Endodermal cell (in vitro differentiated cells): ENCODE measurements around the gene INPP4B. TPM values are rescaled to one million over a fixed set of nuclear protein-coding genes. Genes with fewer than 3 reads are reported as not detected.

Experiments used
- DNase-seq: peaks from one replicate; pipeline ENCODE4 v3.0.0-alpha.2; 2017
- H3K27ac ChIP-seq: 2 replicates; pipeline ENCODE4 v1.5.1; 2013; ENCODE audit warnings: mild to moderate bottlenecking, low read depth, low read length, moderate library complexity
- H3K27me3 ChIP-seq: 2 replicates; pipeline ENCODE4 v1.6.1; 2013; ENCODE audit warnings: mild to moderate bottlenecking, low read length, moderate library complexity; ENCODE audit not compliant: insufficient read depth, control insufficient read depth, poor library complexity, severe bottlenecking
- H3K36me3 ChIP-seq: 2 replicates; pipeline ENCODE4 v1.7.0; 2013; ENCODE audit warnings: mild to moderate bottlenecking, low read length, moderate library complexity; ENCODE audit not compliant: control insufficient read depth, insufficient read depth
- H3K4me1 ChIP-seq: one replicate; pipeline ENCODE4 v1.7.0; 2013; ENCODE audit warnings: low read length; ENCODE audit not compliant: control insufficient read depth, insufficient read depth
- H3K4me3 ChIP-seq: 2 replicates; pipeline ENCODE4 v1.5.1; 2013; ENCODE audit warnings: mild to moderate bottlenecking, low read length, moderate library complexity
- H3K9ac ChIP-seq: 2 replicates; pipeline ENCODE4 v1.6.1; 2013; ENCODE audit warnings: mild to moderate bottlenecking, low read length, moderate library complexity; ENCODE audit not compliant: poor library complexity, severe bottlenecking; ENCODE audit errors: extremely low read depth
- H3K9me3 ChIP-seq: 2 replicates; pipeline ENCODE4 v1.6.1; 2013; ENCODE audit warnings: mild to moderate bottlenecking, low read length, moderate library complexity; ENCODE audit not compliant: control insufficient read depth
- H3K27ac Mint-ChIP-seq: 2 replicates; pipeline ENCODE4 v1.8.0; 2020; ENCODE audit warnings: mixed read lengths
- H3K27me3 Mint-ChIP-seq: 2 replicates; pipeline ENCODE4 v1.8.0; 2021; ENCODE audit warnings: mild to moderate bottlenecking, mixed read lengths; ENCODE audit not compliant: insufficient read depth
- H3K36me3 Mint-ChIP-seq: 2 replicates; pipeline ENCODE4 v1.8.0; 2020; ENCODE audit warnings: low read depth, mixed read lengths
- H3K4me1 Mint-ChIP-seq: 2 replicates; pipeline ENCODE4 v1.8.0; 2020; ENCODE audit warnings: mixed read lengths
- H3K4me3 Mint-ChIP-seq: 2 replicates; pipeline ENCODE4 v1.8.0; 2020; ENCODE audit warnings: mild to moderate bottlenecking, moderate library complexity, mixed read lengths
- H3K9me3 Mint-ChIP-seq: 2 replicates; pipeline ENCODE4 v1.8.0; 2020; ENCODE audit warnings: mild to moderate bottlenecking, mixed read lengths
- CTCF ChIP-seq: fragments of 200-600 bp; sonication (generic); conservative IDR thresholded peaks from 2 replicates; pipeline ENCODE4 v1.5.0; 2021; ENCODE audit warnings: antibody characterized with exemption, mild to moderate bottlenecking
- WGBS, 2 experiments: methylation state at CpG; one replicate each; pipeline versions ENCODE4 v1.1.5 to v1.1.7; 2013; ENCODE audit warnings: missing lambda C conversion rate in 2 of 2, mixed read lengths in 1 of 2; ENCODE audit not compliant: insufficient coverage in 1 of 2, insufficient read length in 1 of 2; 5-methylcytosine and 5-hydroxymethylcytosine counted together
- total RNA-seq, 2 donors: library from RNA; stranded (reverse); fragmentation: NEBNext Ultra II Directional in 1 of 2; extraction: Animal tissue kit (Norgen Biotek cat#: 25700) in 1 of 2; gene quantifications; 2 replicates in 1 of 2; 3 replicates in 1 of 2; pipeline ENCODE4 v1.2.1, GENCODE V29; 2021

Gene INPP4B
- total RNA-seq, 2 donors from 2014 or later = 0.64 to 0.66 TPM

- TF ChIP-seq CTCF = no peak
- no peaks in the 10 kb centered on the region for H3K27me3 Mint-ChIP-seq
- no peak overlapping the region for H3K4me3 ChIP-seq
- H3K36me3 Mint-ChIP-seq = no peaks in the 10 kb centered on the region
- H3K27me3 ChIP-seq = no peaks in the 10 kb centered on the region
- WGBS, 2 experiments = 90 to 93% methylated on average over 2 to 3 of the region's 3 CpGs
- no peaks in the 10 kb centered on the region for H3K9me3 ChIP-seq
- no peaks in the 10 kb centered on the region for H3K36me3 ChIP-seq
- DNase-seq = no peak
- peaks cover 4% of the 10 kb centered on the region for H3K4me1 Mint-ChIP-seq
- no peak overlapping the region for H3K27ac ChIP-seq
- no peaks in the 10 kb centered on the region for H3K9me3 Mint-ChIP-seq
- H3K4me3 Mint-ChIP-seq = no peak overlapping the region
- no peaks in the 10 kb centered on the region for H3K4me1 ChIP-seq
- no peak overlapping the region for H3K9ac ChIP-seq
- no peak overlapping the region for H3K27ac Mint-ChIP-seq
Measured at GRCh38 chr4:142128529-142128928, 717.6 kb downstream of the INPP4B start.

- Mint-ChIP-seq H3K4me1 (peaks cover 4% of the 10 kb centered on the region), H3K9me3 (no peaks in the 10 kb centered on the region), H3K27me3 (no peaks in the 10 kb centered on the region), H3K4me3 (no peak overlapping the region), H3K27ac (no peak overlapping the region), H3K36me3 (no peaks in the 10 kb centered on the region)
- 0 to 35% methylated on average over 1 to 3 of the region's 3 CpGs for WGBS, 2 experiments
- no peak overlapping the region for H3K27ac ChIP-seq
- TF ChIP-seq CTCF = peak; percentile 95
- no peak overlapping the region for H3K9ac ChIP-seq
- H3K4me1 ChIP-seq = no peaks in the 10 kb centered on the region
- DNase-seq = peak; percentile 73
- no peaks in the 10 kb centered on the region for H3K36me3 ChIP-seq
- H3K27me3 ChIP-seq = no peaks in the 10 kb centered on the region
- no peak overlapping the region for H3K4me3 ChIP-seq
- H3K9me3 ChIP-seq = no peaks in the 10 kb centered on the region
Measured at GRCh38 chr4:142126890-142127497, 719.1 kb downstream of the INPP4B start.

- no peaks in the 10 kb centered on the region for H3K4me1 ChIP-seq
- WGBS, 2 experiments = 93 to 100% methylated on average over 2 of the region's 2 CpGs
- no peaks in the 10 kb centered on the region for H3K27me3 Mint-ChIP-seq
Measured at GRCh38 chr4:142124874-142125273, 721.2 kb downstream of the INPP4B start.

More at GRCh38 chr4:142124874-142125273, 721.2 kb downstream of the INPP4B start:
- Mint-ChIP-seq H3K27ac (no peak overlapping the region), H3K36me3 (no peaks in the 10 kb centered on the region), H3K9me3 (no peaks in the 10 kb centered on the region), H3K4me1 (peaks cover 4% of the 10 kb centered on the region), H3K4me3 (no peak overlapping the region)
- Histone ChIP-seq H3K9me3 (no peaks in the 10 kb centered on the region), H3K27ac (no peak overlapping the region), H3K36me3 (no peaks in the 10 kb centered on the region), H3K27me3 (no peaks in the 10 kb centered on the region), H3K4me3 (no peak overlapping the region), H3K9ac (no peak overlapping the region)
- DNase-seq = no peak
- TF ChIP-seq CTCF = no peak
